ENCODE results near the gene PTPRZ1.

DNA sequence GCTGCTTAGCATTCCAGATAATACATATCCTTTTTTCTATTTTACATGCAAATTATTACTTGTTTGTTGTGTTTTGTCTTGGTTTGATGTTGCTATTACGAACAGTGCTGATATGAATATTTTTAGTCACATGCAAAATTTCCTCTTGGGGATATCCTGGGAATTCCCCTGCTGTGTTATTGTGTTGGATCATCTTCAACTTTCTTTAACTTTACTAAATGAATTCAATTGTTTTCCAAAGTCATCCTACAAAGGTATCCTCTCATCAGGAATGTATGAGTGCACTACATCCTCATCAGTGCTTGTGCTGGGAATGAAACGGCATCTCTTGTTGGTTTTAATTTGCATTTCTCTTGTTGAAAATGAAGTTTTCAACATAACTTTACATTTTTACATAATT is 184.0 kb downstream of the PTPRZ1 start:
- TF ChIP-seq REST (tag by site-specific recombination; IDR thresholded peaks at IDR 0.05) = no peak
- TF ChIP-seq, protein P1, sequence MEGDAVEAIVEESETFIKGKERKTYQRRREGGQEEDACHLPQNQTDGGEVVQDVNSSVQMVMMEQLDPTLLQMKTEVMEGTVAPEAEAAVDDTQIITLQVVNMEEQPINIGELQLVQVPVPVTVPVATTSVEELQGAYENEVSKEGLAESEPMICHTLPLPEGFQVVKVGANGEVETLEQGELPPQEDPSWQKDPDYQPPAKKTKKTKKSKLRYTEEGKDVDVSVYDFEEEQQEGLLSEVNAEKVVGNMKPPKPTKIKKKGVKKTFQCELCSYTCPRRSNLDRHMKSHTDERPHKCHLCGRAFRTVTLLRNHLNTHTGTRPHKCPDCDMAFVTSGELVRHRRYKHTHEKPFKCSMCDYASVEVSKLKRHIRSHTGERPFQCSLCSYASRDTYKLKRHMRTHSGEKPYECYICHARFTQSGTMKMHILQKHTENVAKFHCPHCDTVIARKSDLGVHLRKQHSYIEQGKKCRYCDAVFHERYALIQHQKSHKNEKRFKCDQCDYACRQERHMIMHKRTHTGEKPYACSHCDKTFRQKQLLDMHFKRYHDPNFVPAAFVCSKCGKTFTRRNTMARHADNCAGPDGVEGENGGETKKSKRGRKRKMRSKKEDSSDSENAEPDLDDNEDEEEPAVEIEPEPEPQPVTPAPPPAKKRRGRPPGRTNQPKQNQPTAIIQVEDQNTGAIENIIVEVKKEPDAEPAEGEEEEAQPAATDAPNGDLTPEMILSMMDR (tag by site-specific recombination; IDR thresholded peaks at IDR 0.05) = no peak
- no peak for TF ChIP-seq MZF1 (tag by site-specific recombination; IDR thresholded peaks at IDR 0.05; ENCODE audit: borderline replicate concordance)
